Astrocyte of the spinal cord (primary cell): Measurements from ENCODE around the gene TRIM46.

Experiments used
- DNase-seq: peaks from one replicate; pipeline ENCODE4 v3.0.0; 2011; ENCODE audit warnings: low read depth, low spot score
- H3K4me3 ChIP-seq: 2 replicates; pipeline ENCODE4 v1.5.1; 2011; ENCODE audit warnings: low read depth, mild to moderate bottlenecking, low read length, moderate library complexity
- in situ Hi-C: cut with HindIII; loops from 2 replicates; pipeline ENCODE4 v1.10.0; 2017; ENCODE audit warnings: low sequenced_read_pairs
- TF ChIP-seq, protein P1 (sequence below): IDR thresholded peaks from 2 replicates; pipeline ENCODE4 v1.5.1; 2012; ENCODE audit warnings: low read depth, mild to moderate bottlenecking, low read length, inconsistent platforms

The TRIM46 gene

GRCh38 chr1:155179112-155180031 lies 5.7 kb downstream of the TRIM46 start:
- H3K4me3 ChIP-seq, result no peak overlapping the region
- no peak for DNase-seq
- in situ Hi-C loops, result no loop called here
- TF ChIP-seq, protein P1, sequence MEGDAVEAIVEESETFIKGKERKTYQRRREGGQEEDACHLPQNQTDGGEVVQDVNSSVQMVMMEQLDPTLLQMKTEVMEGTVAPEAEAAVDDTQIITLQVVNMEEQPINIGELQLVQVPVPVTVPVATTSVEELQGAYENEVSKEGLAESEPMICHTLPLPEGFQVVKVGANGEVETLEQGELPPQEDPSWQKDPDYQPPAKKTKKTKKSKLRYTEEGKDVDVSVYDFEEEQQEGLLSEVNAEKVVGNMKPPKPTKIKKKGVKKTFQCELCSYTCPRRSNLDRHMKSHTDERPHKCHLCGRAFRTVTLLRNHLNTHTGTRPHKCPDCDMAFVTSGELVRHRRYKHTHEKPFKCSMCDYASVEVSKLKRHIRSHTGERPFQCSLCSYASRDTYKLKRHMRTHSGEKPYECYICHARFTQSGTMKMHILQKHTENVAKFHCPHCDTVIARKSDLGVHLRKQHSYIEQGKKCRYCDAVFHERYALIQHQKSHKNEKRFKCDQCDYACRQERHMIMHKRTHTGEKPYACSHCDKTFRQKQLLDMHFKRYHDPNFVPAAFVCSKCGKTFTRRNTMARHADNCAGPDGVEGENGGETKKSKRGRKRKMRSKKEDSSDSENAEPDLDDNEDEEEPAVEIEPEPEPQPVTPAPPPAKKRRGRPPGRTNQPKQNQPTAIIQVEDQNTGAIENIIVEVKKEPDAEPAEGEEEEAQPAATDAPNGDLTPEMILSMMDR, result no peak

DNA sequence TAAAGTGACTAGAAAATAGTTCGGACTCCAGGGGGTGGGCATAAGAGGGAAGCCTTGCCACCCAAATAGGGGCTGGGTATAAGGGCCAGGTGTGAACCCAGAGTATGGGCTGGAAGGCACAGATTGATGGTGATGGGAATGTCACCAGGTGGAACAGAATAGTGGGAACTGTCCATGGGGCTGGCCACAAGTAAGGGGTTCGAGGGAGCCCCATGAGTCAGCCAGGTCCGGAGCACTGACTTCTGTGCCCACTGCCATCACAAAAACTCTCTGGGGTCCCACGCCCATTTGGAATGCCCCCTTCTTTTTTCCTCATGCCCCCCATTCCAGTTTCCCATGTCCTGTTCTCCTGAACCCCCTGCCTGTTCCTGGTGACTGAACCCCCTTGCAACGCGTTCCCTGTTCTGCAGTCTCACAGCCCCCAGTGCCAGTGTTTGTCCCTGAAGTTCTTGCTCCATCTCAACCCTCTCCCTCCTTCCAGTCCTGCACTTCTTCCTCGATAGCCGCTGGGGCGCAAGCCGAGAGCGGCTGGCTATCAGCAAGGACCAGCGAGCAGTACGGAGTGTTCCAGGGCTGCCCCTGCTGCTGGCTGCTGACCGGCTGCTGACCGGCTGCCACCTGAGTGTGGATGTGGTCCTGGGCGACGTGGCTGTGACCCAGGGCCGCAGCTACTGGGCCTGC lies 7.9 kb downstream of the TRIM46 start:
- no peak overlapping the region for H3K4me3 ChIP-seq
- TF ChIP-seq, protein P1, result no peak
- in situ Hi-C loops, result no loop called here
- DNase-seq, result no peak

GRCh38 chr1:155182052-155182550 lies 8.5 kb downstream of the TRIM46 start:
- TF ChIP-seq, protein P1, result no peak

GRCh38 chr1:155183775-155184221 lies 10.1 kb downstream of the TRIM46 start:
- in situ Hi-C loops, result no loop called here
- DNase-seq, result no peak
- TF ChIP-seq, protein P1, result no peak
- no peak overlapping the region for H3K4me3 ChIP-seq

More at GRCh38 chr1:155182052-155182550, 8.5 kb downstream of the TRIM46 start:
- no peak for DNase-seq
- in situ Hi-C loops, result no loop called here
- no peak overlapping the region for H3K4me3 ChIP-seq

DNA sequence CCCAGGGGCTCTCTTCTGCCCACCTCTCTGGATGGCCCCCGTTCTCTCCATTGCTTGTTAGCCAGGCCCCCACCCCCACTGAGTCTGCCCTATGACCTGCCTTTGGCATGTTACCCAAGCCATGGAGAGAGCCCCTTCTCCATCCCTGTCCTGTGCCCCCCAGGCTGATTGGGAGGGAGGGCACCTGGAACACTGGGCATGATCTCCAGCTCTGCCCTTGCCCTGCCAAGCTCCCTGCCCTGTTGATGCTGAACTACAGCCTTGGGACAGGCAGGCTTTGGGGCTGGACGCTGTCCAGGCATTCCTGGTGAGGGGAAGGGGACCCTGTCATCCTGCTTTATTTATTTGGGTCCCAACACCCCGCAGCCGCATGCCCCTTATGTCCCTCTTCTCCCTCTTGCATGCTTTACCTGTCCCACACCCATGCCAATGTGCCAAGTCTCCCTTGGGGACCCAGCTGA lies 10.7 kb downstream of the TRIM46 start:
- no peak overlapping the region for H3K4me3 ChIP-seq
- in situ Hi-C loops, result no loop called here
- no peak for DNase-seq
- TF ChIP-seq, protein P1, result no peak
